ENCODE data around the gene EGLN3.

Gene EGLN3

DNA sequence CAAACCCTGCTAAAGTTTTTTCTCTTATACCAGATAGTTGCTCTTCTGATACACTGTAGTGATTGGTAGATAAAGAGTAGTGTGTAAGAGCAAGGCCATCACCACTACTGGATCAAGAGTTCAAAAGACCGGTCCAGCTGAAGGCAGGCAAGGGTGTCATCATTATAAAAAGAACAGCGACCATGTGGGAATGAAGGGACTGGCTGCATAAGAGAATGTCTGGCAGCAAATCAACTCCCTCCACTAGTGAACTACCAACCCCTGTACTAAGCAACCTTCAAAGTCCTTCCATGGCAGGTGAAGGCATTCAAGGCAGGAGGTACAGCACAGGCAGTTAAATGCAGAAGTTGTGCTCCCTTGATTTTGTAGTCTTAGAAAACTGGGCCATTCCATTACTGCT is 53.5 kb downstream of the EGLN3 start:
- Histone ChIP-seq H3K4me3 (ENCODE audit: low read depth, low read length, poor library complexity, severe bottlenecking) (no peak overlapping the region), H3K9ac (ENCODE audit: low read length) (no peak overlapping the region), H3K4me2 (ENCODE audit: low read length) (no peak overlapping the region), H2AFZ (ENCODE audit: low read length) (no peak overlapping the region), H3K27ac (ENCODE audit: low read depth, low read length, poor library complexity, severe bottlenecking) (no peak overlapping the region), H3K9me2 (ENCODE audit: low read depth, low read length) (no peaks in the 10 kb centered on the region), H3K27me3 (ENCODE audit: insufficient read depth, low read length) (no peaks in the 10 kb centered on the region), H3K4me1 (ENCODE audit: insufficient read depth, low read length, severe bottlenecking) (no peaks in the 10 kb centered on the region), H3K9me3 (ENCODE audit: low read length) (no peaks in the 10 kb centered on the region), H4K20me1 (ENCODE audit: insufficient read depth, low read length) (no peaks in the 10 kb centered on the region), H3K36me3 (ENCODE audit: insufficient read depth, low read length) (no peaks in the 10 kb centered on the region), H3K79me2 (ENCODE audit: insufficient read depth, low read length) (no peaks in the 10 kb centered on the region), H3F3A (ENCODE audit: insufficient read depth, low read length) (no peaks in the 10 kb centered on the region)
- TF ChIP-seq CTCF (IDR thresholded peaks at IDR 0.05; ENCODE audit: low read length) (no peak), EZH2 (IDR thresholded peaks at IDR 0.05; ENCODE audit: borderline replicate concordance, low read length) (no peak)

DNA sequence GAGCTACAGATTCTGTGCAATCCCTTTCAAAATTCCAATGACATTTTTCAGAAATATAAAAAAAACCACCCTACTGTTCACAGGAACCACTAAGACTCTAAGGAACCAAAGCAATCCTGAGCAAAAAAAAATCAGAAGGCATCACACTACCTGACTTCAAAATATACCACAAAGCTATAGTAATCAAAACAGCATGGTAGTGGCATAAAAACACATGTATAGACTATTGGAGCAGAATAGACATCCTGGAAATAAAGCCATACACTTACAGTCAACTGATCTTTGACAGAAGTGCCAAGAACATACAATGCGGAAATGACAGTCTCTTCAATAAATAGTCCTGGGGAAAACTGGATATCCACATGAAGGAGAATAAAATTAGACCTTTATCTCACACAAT is 56.5 kb downstream of the EGLN3 start:
- Histone ChIP-seq H3K27me3 (ENCODE audit: insufficient read depth, low read length) (no peaks in the 10 kb centered on the region), H4K20me1 (ENCODE audit: insufficient read depth, low read length) (no peaks in the 10 kb centered on the region), H2AFZ (ENCODE audit: low read length) (no peak overlapping the region), H3K9me3 (ENCODE audit: low read length) (no peaks in the 10 kb centered on the region), H3K9ac (ENCODE audit: low read length) (no peak overlapping the region), H3K36me3 (ENCODE audit: insufficient read depth, low read length) (no peaks in the 10 kb centered on the region), H3K27ac (ENCODE audit: low read depth, low read length, poor library complexity, severe bottlenecking) (no peak overlapping the region), H3K9me2 (ENCODE audit: low read depth, low read length) (no peaks in the 10 kb centered on the region), H3K4me3 (ENCODE audit: low read depth, low read length, poor library complexity, severe bottlenecking) (no peak overlapping the region), H3K79me2 (ENCODE audit: insufficient read depth, low read length) (no peaks in the 10 kb centered on the region), H3K4me2 (ENCODE audit: low read length) (no peak overlapping the region), H3F3A (ENCODE audit: insufficient read depth, low read length) (no peaks in the 10 kb centered on the region), H3K4me1 (ENCODE audit: insufficient read depth, low read length, severe bottlenecking) (no peaks in the 10 kb centered on the region)
- no peak for TF ChIP-seq CTCF (IDR thresholded peaks at IDR 0.05; ENCODE audit: low read length)

DNA sequence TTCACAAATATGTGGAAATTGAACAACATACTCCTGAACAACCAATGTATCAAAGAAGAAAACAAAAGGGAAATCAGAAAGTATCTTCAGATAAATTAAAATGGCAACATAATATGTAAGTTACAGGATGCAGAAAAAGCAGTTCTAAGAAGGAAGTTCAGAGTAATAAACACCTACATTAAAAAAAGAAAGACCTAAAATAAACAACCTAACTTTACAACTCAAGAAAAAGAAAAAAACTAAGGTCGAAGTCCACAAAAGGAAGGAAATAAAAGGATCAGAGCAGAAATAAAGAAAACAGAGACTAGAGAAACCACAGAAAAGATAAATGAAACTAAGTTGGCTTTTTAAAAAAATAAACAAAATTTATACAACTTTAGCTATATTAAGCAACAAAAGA is 59.2 kb downstream of the EGLN3 start:
- TF ChIP-seq CTCF (IDR thresholded peaks at IDR 0.05; ENCODE audit: low read length) (no peak), EZH2 (IDR thresholded peaks at IDR 0.05; ENCODE audit: borderline replicate concordance, low read length) (no peak)
- no peak overlapping the region for H3K9ac ChIP-seq (ENCODE audit: low read length)
- H3K27me3 ChIP-seq (ENCODE audit: insufficient read depth, low read length), result no peaks in the 10 kb centered on the region
- H2AFZ ChIP-seq (ENCODE audit: low read length), result no peak overlapping the region
- no peaks in the 10 kb centered on the region for H3K36me3 ChIP-seq (ENCODE audit: insufficient read depth, low read length)
- no peak overlapping the region for H3K4me2 ChIP-seq (ENCODE audit: low read length)
- H3K79me2 ChIP-seq (ENCODE audit: insufficient read depth, low read length), result no peaks in the 10 kb centered on the region
- no peak overlapping the region for H3K27ac ChIP-seq (ENCODE audit: low read depth, low read length, poor library complexity, severe bottlenecking)
- H3K4me1 ChIP-seq (ENCODE audit: insufficient read depth, low read length, severe bottlenecking), result no peaks in the 10 kb centered on the region
- H3F3A ChIP-seq (ENCODE audit: insufficient read depth, low read length), result no peaks in the 10 kb centered on the region
- H3K9me3 ChIP-seq (ENCODE audit: low read length), result no peaks in the 10 kb centered on the region
- no peaks in the 10 kb centered on the region for H4K20me1 ChIP-seq (ENCODE audit: insufficient read depth, low read length)
- no peaks in the 10 kb centered on the region for H3K9me2 ChIP-seq (ENCODE audit: low read depth, low read length)
- no peak overlapping the region for H3K4me3 ChIP-seq (ENCODE audit: low read depth, low read length, poor library complexity, severe bottlenecking)

Measured in OCI-LY1 (cell line).